NCI-H526 treated with DMSO at 0.1 percent for 48 hours (cell line): ENCODE results near the gene CADPS.

ENCODE experiments used
- DNase-seq: peaks from one replicate; lab custom pipeline; 2025; lab: John Stamatoyannopoulos, UW

CADPS gene

GRCh38 chr3:62812631-62813030, 62.6 kb downstream of the CADPS start:
- no peak for DNase-seq

GRCh38 chr3:62811119-62811518, 64.1 kb downstream of the CADPS start:
- no peak for DNase-seq

DNA sequence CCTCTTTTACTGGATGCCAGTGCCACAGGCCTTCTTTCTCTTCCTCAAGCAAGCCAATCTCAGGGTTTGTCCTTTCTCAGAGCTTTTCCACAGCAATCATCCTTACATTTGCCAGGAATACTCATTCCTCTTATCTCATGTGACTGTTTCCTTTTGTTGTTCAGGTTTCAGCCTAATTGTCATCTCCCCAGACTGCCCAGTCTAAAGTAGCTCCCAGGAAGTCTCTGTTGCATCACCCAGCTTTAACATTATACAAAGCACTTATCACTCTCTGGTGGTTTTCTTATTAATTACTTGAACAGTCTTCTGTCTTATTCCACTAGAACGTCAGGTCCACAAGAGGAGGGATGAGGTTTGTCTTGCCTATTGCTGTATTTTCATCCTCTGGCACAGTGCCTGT, 65.8 kb downstream of the CADPS start:
- DNase-seq, result no peak

DNA sequence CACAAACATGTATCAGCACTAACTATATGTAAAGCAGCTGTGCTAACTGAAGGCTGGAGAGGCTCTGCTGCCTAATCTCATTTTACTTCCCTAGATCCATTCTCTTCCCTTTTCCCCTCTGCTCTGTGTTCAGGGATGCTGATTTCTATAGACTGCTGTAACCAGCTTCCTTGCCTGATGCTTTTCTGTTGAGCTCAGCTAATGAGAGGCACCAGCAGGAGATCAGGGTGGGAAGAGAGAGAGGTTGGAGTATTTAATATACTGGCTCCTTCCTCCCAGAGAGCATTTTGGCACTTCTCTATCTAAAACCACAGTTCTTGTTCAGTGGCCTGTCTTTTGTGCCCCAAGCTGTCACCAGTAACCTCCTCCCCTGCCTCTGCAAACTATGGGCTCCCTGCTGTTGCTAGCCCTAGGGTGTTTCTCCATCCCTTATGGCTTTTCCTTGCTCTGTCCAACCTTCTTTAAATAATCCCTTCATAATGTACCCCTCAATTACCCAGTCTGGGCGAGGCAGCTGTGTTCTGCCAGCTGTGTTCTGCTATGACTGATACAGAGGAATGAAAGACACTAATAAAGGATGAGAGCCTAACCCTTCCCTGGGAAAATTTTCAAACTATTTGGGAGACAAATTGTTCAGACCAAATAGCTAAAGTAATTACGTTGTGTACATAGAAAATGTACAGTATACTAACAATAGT, 69.5 kb downstream of the CADPS start:
- peak; percentile 46 for DNase-seq

GRCh38 chr3:62805106-62805505, 70.1 kb downstream of the CADPS start:
- no peak for DNase-seq

DNA sequence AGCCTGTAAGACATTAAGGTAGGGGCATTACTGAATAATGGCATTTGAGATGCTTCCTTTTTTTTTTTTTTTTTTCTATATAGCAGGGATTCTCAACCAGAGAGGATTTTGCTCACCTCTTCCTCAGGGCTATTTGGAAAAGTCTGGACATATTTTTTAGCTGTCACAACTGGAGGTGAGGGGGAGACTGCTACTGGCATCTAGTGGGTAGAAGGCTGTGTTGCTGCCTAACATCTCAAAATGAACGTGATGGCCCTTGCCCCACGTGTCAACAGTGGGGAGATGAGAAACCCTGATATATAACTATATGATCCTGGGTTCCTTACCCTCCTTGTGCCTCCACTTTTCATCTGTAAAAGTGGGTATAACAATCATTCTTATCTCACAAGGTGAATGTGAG, 71.9 kb downstream of the CADPS start:
- no peak for DNase-seq

- DNase-seq, result no peak
Observed at GRCh38 chr3:62798000-62798399, 77.2 kb downstream of the CADPS start.

GRCh38 chr3:62797132-62797531, 78.1 kb downstream of the CADPS start:
- no peak for DNase-seq

- DNase-seq, result no peak
Observed at GRCh38 chr3:62795978-62796657, 79.1 kb downstream of the CADPS start.

- no peak for DNase-seq
Observed at GRCh38 chr3:62793946-62794345, 81.3 kb downstream of the CADPS start.

GRCh38 chr3:62785384-62785783, 89.8 kb downstream of the CADPS start:
- no peak for DNase-seq

DNA sequence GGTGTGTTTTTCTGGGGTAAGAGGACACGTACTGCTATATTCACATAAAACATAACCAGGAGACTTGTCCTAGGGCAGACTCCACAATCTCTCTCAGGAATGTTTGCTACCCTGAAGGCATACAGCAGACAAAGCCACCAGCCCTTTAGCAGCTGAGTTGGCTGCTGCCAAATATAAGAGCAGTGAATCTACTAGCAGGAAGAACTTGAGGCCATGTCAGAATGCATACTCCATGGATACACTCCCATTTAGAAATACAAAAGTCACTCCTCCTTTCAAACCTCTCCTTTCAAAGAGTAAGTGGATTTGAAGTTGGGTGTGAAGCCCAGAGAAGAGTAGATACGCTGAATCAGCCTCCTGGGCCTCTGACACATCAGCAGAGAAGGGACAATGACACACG, 94.1 kb downstream of the CADPS start:
- DNase-seq, result no peak

DNA sequence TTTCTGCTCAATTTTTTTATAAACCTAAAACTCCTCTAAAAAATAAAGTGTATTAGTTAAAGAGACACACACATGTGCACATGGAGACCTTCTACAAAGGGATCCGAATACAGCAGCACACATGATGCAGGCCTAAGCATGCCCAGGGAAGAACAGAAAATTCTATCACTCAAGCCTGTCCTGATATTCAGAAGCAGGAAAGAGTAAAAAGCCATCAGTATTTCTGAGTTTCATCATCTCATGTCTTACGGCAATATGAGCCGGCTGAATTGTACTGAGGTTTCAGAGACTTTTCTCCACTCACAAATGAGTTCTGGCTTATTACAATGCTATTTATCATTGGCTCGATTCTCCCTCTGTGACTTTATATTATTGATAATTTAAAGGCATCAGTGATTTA, 97.5 kb downstream of the CADPS start:
- no peak for DNase-seq

GRCh38 chr3:62777130-62777529, 98.1 kb downstream of the CADPS start:
- DNase-seq, result no peak

DNA sequence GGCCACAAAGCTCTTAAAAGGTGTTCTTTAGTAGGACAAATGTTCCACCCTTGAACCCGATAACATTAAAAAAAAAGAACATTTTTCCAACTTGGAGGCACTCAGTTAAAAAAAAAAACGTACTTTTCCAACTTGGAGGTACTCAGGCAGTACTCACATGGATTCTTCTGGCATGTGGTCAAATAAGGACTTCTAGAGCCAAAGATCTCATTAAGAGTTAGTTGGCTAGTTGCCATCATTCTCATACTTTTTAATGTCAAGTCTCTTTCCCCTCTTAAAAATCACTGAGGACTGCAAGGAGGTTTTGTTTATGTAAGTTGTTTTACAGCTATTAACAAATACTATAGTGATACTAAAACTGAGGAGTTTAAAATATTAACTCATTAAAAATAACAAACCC, 101.0 kb downstream of the CADPS start:
- no peak for DNase-seq

DNA sequence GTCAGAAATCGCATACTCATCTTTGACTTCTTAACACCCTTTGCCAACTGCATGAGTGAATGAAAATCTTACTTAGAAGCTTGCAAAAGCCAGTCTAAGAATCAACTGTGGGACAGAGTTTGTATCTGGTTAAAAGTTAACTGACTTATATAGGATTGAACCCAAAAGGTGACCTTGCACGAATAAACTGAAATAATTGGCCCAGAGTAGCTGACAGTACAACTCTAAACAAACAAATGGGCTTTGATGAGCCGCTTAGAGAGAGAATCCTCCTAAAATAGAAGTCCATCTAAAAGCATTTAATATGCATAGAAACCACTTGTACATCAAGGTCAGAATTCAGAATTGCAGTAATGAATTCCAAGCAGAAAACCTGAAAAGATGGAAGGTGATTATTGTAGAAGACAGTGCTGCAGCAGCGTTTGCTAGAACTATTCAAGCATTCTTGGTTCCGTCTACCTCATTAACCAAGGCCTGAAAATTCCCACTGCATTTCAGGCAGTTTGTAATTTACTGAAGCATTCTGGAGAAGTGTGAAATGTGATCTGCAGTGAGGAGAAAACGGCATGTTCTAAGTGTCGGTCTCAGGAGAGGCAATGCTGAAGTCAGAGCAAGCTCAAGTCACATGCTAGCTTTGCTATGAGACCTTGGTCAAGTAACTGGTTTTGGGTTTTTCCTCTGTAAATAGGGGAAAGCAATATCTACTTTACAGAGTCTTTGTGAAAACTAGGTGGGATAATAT, 103.7 kb downstream of the CADPS start:
- DNase-seq, result no peak

- DNase-seq, result no peak
Observed at GRCh38 chr3:62768896-62769295, 106.3 kb downstream of the CADPS start.

DNA sequence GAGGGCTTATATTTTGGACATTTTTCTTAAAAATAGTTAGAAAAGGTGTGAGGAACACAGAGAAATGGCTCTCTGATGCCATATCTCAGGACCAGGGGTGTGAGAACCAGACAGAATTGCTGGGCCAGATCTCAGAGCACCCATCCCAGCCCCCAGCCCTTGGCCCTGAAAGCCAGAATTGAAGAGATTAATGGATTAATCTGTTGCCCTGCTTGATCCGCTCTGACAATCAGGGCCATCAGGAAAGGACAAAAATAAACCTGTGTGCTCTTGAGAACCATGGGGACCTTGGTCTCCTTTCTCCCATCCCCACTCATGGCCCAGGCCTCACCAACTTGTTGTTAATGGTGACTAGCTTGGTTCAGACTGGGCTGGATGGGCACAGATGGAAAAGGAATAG, 113.5 kb downstream of the CADPS start:
- no peak for DNase-seq

- DNase-seq, result no peak
Observed at GRCh38 chr3:62761311-62761710, 113.9 kb downstream of the CADPS start.

- DNase-seq, result no peak
Observed at GRCh38 chr3:62758296-62759066, 116.7 kb downstream of the CADPS start.

GRCh38 chr3:62757045-62757444, 118.2 kb downstream of the CADPS start:
- DNase-seq, result no peak

DNA sequence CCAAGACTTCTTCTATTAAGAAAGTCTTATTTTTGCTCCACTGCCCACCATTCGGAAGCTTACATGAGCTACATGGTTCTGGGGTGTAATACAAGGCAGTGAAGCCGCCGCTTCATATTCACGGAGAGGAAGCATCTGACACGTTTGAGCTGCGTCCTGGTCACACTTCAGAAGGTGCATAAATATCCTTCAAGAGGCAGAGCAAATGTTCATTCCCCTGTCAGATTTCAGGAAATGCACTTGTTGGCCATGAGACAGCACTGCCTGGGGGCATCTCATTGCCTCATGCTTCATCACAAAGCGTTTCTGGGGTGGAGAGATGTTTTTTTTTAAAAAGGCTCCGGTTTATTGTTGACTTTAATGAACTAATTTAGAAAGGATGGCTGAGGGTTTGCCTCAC, 119.9 kb downstream of the CADPS start:
- DNase-seq, result no peak
